SK-N-SH treated with all-trans-retinoic acid at 6 μM for 48 hours (cell line): ENCODE results near the gene PDE3A.

Experiments used
- ATAC-seq: fragments of 200-7000 bp; cut with Tn5 transposase; 3 replicates; pipeline ENCODE4 v1.9.1; 2020; ENCODE audit warnings: mild to moderate bottlenecking, moderate library complexity
- ARNTL ChIP-seq: fragments of 450-650 bp; formaldehyde crosslinking; IDR thresholded peaks from 2 replicates; pipeline ENCODE4 v1.5.0; 2020; ENCODE audit warnings: low read depth, mild to moderate bottlenecking, moderate library complexity, borderline replicate concordance
- BACH2 ChIP-seq: fragments of 250-450 bp; sonication (Bioruptor Pico); IDR thresholded peaks from 2 replicates; pipeline ENCODE4 v1.9.0; 2021; ENCODE audit warnings: mild to moderate bottlenecking, borderline replicate concordance
- CREB5 ChIP-seq: fragments of 250-450 bp; sonication (Bioruptor Pico); IDR thresholded peaks from 2 replicates; pipeline ENCODE4 v1.5.1; 2020; ENCODE audit warnings: low read depth, mild to moderate bottlenecking, moderate library complexity
- CSDC2 ChIP-seq: fragments of 250-450 bp; sonication (Bioruptor Pico); IDR thresholded peaks from 2 replicates; pipeline ENCODE4 v1.5.0; 2020; ENCODE audit warnings: mild to moderate bottlenecking, moderate library complexity
- CSRNP3 ChIP-seq: fragments of 250-450 bp; sonication (Bioruptor Pico); IDR thresholded peaks from 2 replicates; pipeline ENCODE4 v1.5.1; 2021; ENCODE audit warnings: mild to moderate bottlenecking, moderate library complexity
- ESRRG ChIP-seq: fragments of 250-450 bp; sonication (Bioruptor Pico); IDR thresholded peaks from 2 replicates; pipeline ENCODE4 v1.6.1; 2021; ENCODE audit warnings: mild to moderate bottlenecking
- ISL1 ChIP-seq: fragments of 250-450 bp; sonication (Bioruptor Pico); IDR thresholded peaks from 2 replicates; pipeline ENCODE4 v2.1.2; 2022; ENCODE audit warnings: mild to moderate bottlenecking, moderate library complexity
- PATZ1 ChIP-seq: fragments of 250-450 bp; sonication (Bioruptor Pico); IDR thresholded peaks from 2 replicates; pipeline ENCODE4 v1.8.0; 2020; ENCODE audit warnings: mild to moderate bottlenecking, moderate library complexity, borderline replicate concordance
- PPARA ChIP-seq: fragments of 250-450 bp; sonication (Bioruptor Pico); IDR thresholded peaks from 2 replicates; pipeline ENCODE4 v1.5.0; 2020; ENCODE audit warnings: mild to moderate bottlenecking, borderline replicate concordance
- RARB ChIP-seq: fragments of 250-450 bp; sonication (Bioruptor Pico); IDR thresholded peaks from 2 replicates; pipeline ENCODE4 v1.8.0; 2021; ENCODE audit warnings: mild to moderate bottlenecking, moderate library complexity
- SNAI2 ChIP-seq: fragments of 250-450 bp; sonication (Bioruptor Pico); IDR thresholded peaks from 2 replicates; pipeline ENCODE4 v1.5.0; 2020; ENCODE audit warnings: mild to moderate bottlenecking, moderate library complexity
- TCF4 ChIP-seq: fragments of 250-450 bp; sonication (Bioruptor Pico); IDR thresholded peaks from 2 replicates; pipeline ENCODE4 v1.8.0; 2021; ENCODE audit warnings: mild to moderate bottlenecking, moderate library complexity, borderline replicate concordance
- TOX ChIP-seq: fragments of 250-450 bp; sonication (Bioruptor Pico); IDR thresholded peaks from 2 replicates; pipeline ENCODE4 v1.8.0; 2021; ENCODE audit warnings: mild to moderate bottlenecking, moderate library complexity, borderline replicate concordance
- TSHZ2 ChIP-seq: fragments of 250-450 bp; sonication (Bioruptor Pico); IDR thresholded peaks from 2 replicates; pipeline ENCODE4 v1.5.0; 2020; ENCODE audit warnings: mild to moderate bottlenecking, moderate library complexity
- ZC3H10 ChIP-seq: fragments of 250-450 bp; sonication (Bioruptor Pico); IDR thresholded peaks from 2 replicates; pipeline ENCODE4 v1.5.1; 2021; ENCODE audit warnings: mild to moderate bottlenecking, moderate library complexity
- ZFP3 ChIP-seq: fragments of 250-450 bp; sonication (Bioruptor Pico); IDR thresholded peaks from 2 replicates; pipeline ENCODE4 v1.5.0; 2020; ENCODE audit warnings: mild to moderate bottlenecking, moderate library complexity
- ZFP30 ChIP-seq: fragments of 450-650 bp; formaldehyde crosslinking; IDR thresholded peaks from 2 replicates; pipeline ENCODE4 v1.5.0; 2022; ENCODE audit warnings: mild to moderate bottlenecking, moderate library complexity
- ZNF565 ChIP-seq: fragments of 450-650 bp; formaldehyde crosslinking; conservative IDR thresholded peaks from 2 replicates; pipeline ENCODE4 v1.5.0; 2020; ENCODE audit warnings: low read depth, mild to moderate bottlenecking, moderate library complexity
- ZNF70 ChIP-seq: fragments of 450-650 bp; formaldehyde crosslinking; IDR thresholded peaks from 2 replicates; pipeline ENCODE4 v1.5.0; 2020; ENCODE audit warnings: mild to moderate bottlenecking, moderate library complexity
- ZNF8 ChIP-seq: fragments of 450-650 bp; formaldehyde crosslinking; IDR thresholded peaks from 2 replicates; pipeline ENCODE4 v1.5.0; 2020; ENCODE audit warnings: mild to moderate bottlenecking, moderate library complexity

Gene PDE3A

GRCh38 chr12:20716985-20717384, 348.6 kb downstream of the PDE3A start (continued):
- TF ChIP-seq PATZ1 (CRISPR knock-in tag): no peak
- no peak for TF ChIP-seq TCF4 (CRISPR knock-in tag)
- TF ChIP-seq TOX (CRISPR knock-in tag): no peak
- TF ChIP-seq, all 23 proteins: peak for 0

GRCh38 chr12:20718294-20718693, 350.0 kb downstream of the PDE3A start:
- TF ChIP-seq SNAI2 (CRISPR knock-in tag) (no peak), ESRRG (CRISPR knock-in tag) (no peak), CREB5 (CRISPR knock-in tag) (no peak), ZNF8 (CRISPR knock-in tag) (no peak), ZFP3 (no peak), PPARA (CRISPR knock-in tag) (no peak), ARNTL (CRISPR knock-in tag) (no peak), ZFP30 (CRISPR knock-in tag) (no peak), ZNF70 (CRISPR knock-in tag) (no peak), TCF4 (CRISPR knock-in tag) (no peak), CSRNP3 (CRISPR knock-in tag) (no peak), ZC3H10 (CRISPR knock-in tag) (no peak), TOX (CRISPR knock-in tag) (no peak), BACH2 (CRISPR knock-in tag) (no peak)
- no peak for ATAC-seq

GRCh38 chr12:20722142-20722541, 353.8 kb downstream of the PDE3A start:
- TF ChIP-seq PPARA (CRISPR knock-in tag): no peak
- no peak for TF ChIP-seq CSDC2 (CRISPR knock-in tag)
- TF ChIP-seq ZNF565 (CRISPR knock-in tag): no peak
- TF ChIP-seq TSHZ2: no peak
- ATAC-seq: no peak

- TF ChIP-seq ZNF70 (CRISPR knock-in tag) (no peak), ARNTL (CRISPR knock-in tag) (no peak), ZFP3 (no peak), CREB5 (CRISPR knock-in tag) (no peak), ZFP30 (CRISPR knock-in tag) (no peak), RARB (CRISPR knock-in tag) (no peak), ISL1 (CRISPR knock-in tag) (no peak), CSDC2 (CRISPR knock-in tag) (no peak)
- ATAC-seq: no peak
These were observed 362.9 kb downstream of the PDE3A start for GRCh38 chr12:20731274-20731673.
